NT2/D1 (cell line): ENCODE measurements around the gene SLC52A1.
"Not testable (repeated sequence)": the region's sequence is repeated elsewhere in the genome, so short reads cannot be mapped to it uniquely, and the experiment has no call there.

Source experiments
- DNase-seq: peaks from one replicate; pipeline ENCODE4 v3.0.0-alpha.2; 2011; ENCODE audit warnings: low read depth, low spot score
- H3K27me3 ChIP-seq: 2 replicates; pipeline ENCODE4 v1.6.0; 2011; ENCODE audit warnings: mild to moderate bottlenecking; ENCODE audit not compliant: insufficient read length, insufficient read depth
- H3K36me3 ChIP-seq: 2 replicates; pipeline ENCODE4 v1.6.1; 2011; ENCODE audit warnings: mild to moderate bottlenecking, low read length, mixed read lengths; ENCODE audit not compliant: insufficient read depth, insufficient read length
- H3K4me1 ChIP-seq: 2 replicates; pipeline ENCODE4 v1.5.1; 2011; ENCODE audit not compliant: insufficient read depth, insufficient read length
- H3K4me3 ChIP-seq: 2 replicates; pipeline ENCODE4 v1.5.1; 2011; ENCODE audit warnings: low read depth; ENCODE audit not compliant: insufficient read length
- H3K9ac ChIP-seq: 2 replicates; pipeline ENCODE4 v1.6.0; 2011; ENCODE audit warnings: low read depth; ENCODE audit not compliant: insufficient read length
- H3K9me3 ChIP-seq: 2 replicates; pipeline ENCODE4 v1.5.1; 2011; ENCODE audit warnings: mild to moderate bottlenecking, low read length; ENCODE audit not compliant: insufficient read depth
- SUZ12 ChIP-seq: IDR thresholded peaks from 2 replicates; pipeline ENCODE4 v1.6.1; 2011; ENCODE audit not compliant: insufficient read length, insufficient read depth; ENCODE audit errors: extremely low read depth
- YY1 ChIP-seq: IDR thresholded peaks from 2 replicates; pipeline ENCODE4 v1.6.1; 2011; ENCODE audit not compliant: insufficient read length, insufficient read depth
- ZNF274 ChIP-seq: IDR thresholded peaks from 2 replicates; pipeline ENCODE4 v1.6.1; 2011; ENCODE audit warnings: mild to moderate bottlenecking, low read depth, low read length

Gene SLC52A1

GRCh38 chr17:5031365-5032082, 3.7 kb downstream of the SLC52A1 start:
- peak overlapping the region; percentile 70 for H3K9ac ChIP-seq
- H3K9me3 ChIP-seq, result no peaks in the 10 kb centered on the region
- peaks cover 2% of the 10 kb centered on the region for H3K4me1 ChIP-seq
- no peak overlapping the region for H3K4me3 ChIP-seq
- peak; percentile 55 for DNase-seq
- no peaks in the 10 kb centered on the region for H3K36me3 ChIP-seq
- no peak for TF ChIP-seq SUZ12
- no peak for TF ChIP-seq ZNF274
- TF ChIP-seq YY1, result no peak
- H3K27me3 ChIP-seq, result no peaks in the 10 kb centered on the region

- not testable (repeated sequence) for H3K36me3 ChIP-seq, H3K4me3 ChIP-seq, H3K9me3 ChIP-seq, H3K9ac ChIP-seq, H3K4me1 ChIP-seq, H3K27me3 ChIP-seq, DNase-seq
Observed at GRCh38 chr17:5030168-5030567, 5.1 kb downstream of the SLC52A1 start.

- TF ChIP-seq SUZ12 (no peak), ZNF274 (no peak), YY1 (no peak)
- Histone ChIP-seq H3K9me3 (no peaks in the 10 kb centered on the region), H3K4me1 (no peaks in the 10 kb centered on the region), H3K9ac (no peak overlapping the region), H3K27me3 (no peaks in the 10 kb centered on the region), H3K36me3 (peaks cover 21% of the 10 kb centered on the region), H3K4me3 (no peak overlapping the region)
- DNase-seq, result no peak
Observed at GRCh38 chr17:5027916-5028315, 7.3 kb downstream of the SLC52A1 start.

GRCh38 chr17:5027299-5027698, 7.9 kb downstream of the SLC52A1 start:
- TF ChIP-seq ZNF274 (no peak), SUZ12 (no peak), YY1 (no peak)
- H3K4me3 ChIP-seq, result no peak overlapping the region
- H3K9ac ChIP-seq, result no peak overlapping the region
- H3K4me1 ChIP-seq, result no peaks in the 10 kb centered on the region
- no peak for DNase-seq
- peaks cover 26% of the 10 kb centered on the region for H3K36me3 ChIP-seq
- H3K9me3 ChIP-seq, result no peaks in the 10 kb centered on the region
- no peaks in the 10 kb centered on the region for H3K27me3 ChIP-seq

- no peaks in the 10 kb centered on the region for H3K4me1 ChIP-seq
- H3K4me3 ChIP-seq, result no peak overlapping the region
- peaks cover 51% of the 10 kb centered on the region for H3K36me3 ChIP-seq
- H3K9me3 ChIP-seq, result no peaks in the 10 kb centered on the region
- no peaks in the 10 kb centered on the region for H3K27me3 ChIP-seq
- H3K9ac ChIP-seq, result no peak overlapping the region
- TF ChIP-seq SUZ12 (no peak), YY1 (no peak), ZNF274 (no peak)
- DNase-seq, result no peak
Observed at GRCh38 chr17:5024604-5025003, 10.6 kb downstream of the SLC52A1 start.

GRCh38 chr17:5023588-5024147, 11.6 kb downstream of the SLC52A1 start:
- no peak for TF ChIP-seq YY1
- TF ChIP-seq SUZ12, result no peak
- TF ChIP-seq ZNF274, result no peak
- Histone ChIP-seq H3K4me3 (no peak overlapping the region), H3K9me3 (no peaks in the 10 kb centered on the region), H3K36me3 (peaks cover 60% of the 10 kb centered on the region), H3K4me1 (peaks cover 3% of the 10 kb centered on the region), H3K27me3 (no peaks in the 10 kb centered on the region), H3K9ac (no peak overlapping the region)
- DNase-seq, result no peak

- Histone ChIP-seq H3K27me3 (no peaks in the 10 kb centered on the region), H3K4me1 (peaks cover 3% of the 10 kb centered on the region), H3K9me3 (no peaks in the 10 kb centered on the region), H3K9ac (no peak overlapping the region), H3K4me3 (no peak overlapping the region), H3K36me3 (peaks cover 64% of the 10 kb centered on the region)
- no peak for TF ChIP-seq ZNF274
- TF ChIP-seq YY1, result no peak
- no peak for TF ChIP-seq SUZ12
- no peak for DNase-seq
Observed at GRCh38 chr17:5022171-5022711, 13.0 kb downstream of the SLC52A1 start.
